Keratinocyte (primary cell): Measurements from ENCODE around the gene TSSC4. TPM values are rescaled to one million over a fixed set of nuclear protein-coding genes. Genes with fewer than 3 reads are reported as not detected.

Experiments
- DNase-seq: peaks from one replicate; pipeline ENCODE4 v3.0.0-alpha.2; 2011; ENCODE audit warnings: low read depth, missing footprints, low spot score
- FAIRE-seq: peaks from 2 replicates; lab custom pipeline; 2011; peaks lifted over from hg19 to GRCh38; lab: Jason Lieb, UNC
- H2AFZ ChIP-seq: 2 replicates; pipeline ENCODE4 v1.6.0; 2012; ENCODE audit warnings: low read length, control low read depth, inconsistent platforms; ENCODE audit not compliant: control insufficient read depth
- H3K27ac ChIP-seq: 2 replicates; pipeline ENCODE4 v1.5.1; 2011; ENCODE audit warnings: low read length; ENCODE audit not compliant: control insufficient read depth, insufficient read depth
- H3K27me3 ChIP-seq: 3 replicates; pipeline ENCODE4 v1.6.0; 2011; ENCODE audit warnings: low read length; ENCODE audit not compliant: control insufficient read depth, insufficient read depth; ENCODE audit errors: extremely low read depth
- H3K36me3 ChIP-seq, 2 experiments: 2 replicates in 1 of 2; 3 replicates in 1 of 2; pipeline ENCODE4 v1.5.1; 2011; ENCODE audit warnings: low read length in 2 of 2, mild to moderate bottlenecking in 1 of 2; ENCODE audit not compliant: control insufficient read depth in 2 of 2, insufficient read depth in 2 of 2; ENCODE audit errors: extremely low read depth in 1 of 2
- H3K4me1 ChIP-seq: 3 replicates; pipeline ENCODE4 v1.5.1; 2011; ENCODE audit warnings: low read length; ENCODE audit not compliant: control insufficient read depth, insufficient read depth; ENCODE audit errors: extremely low read depth
- H3K4me2 ChIP-seq: 3 replicates; pipeline ENCODE4 v1.6.0; 2011; ENCODE audit warnings: low read depth, low read length; ENCODE audit not compliant: control insufficient read depth, insufficient read depth; ENCODE audit errors: extremely low read depth
- H3K4me3 ChIP-seq, 3 experiments: fragments of 200-600 bp in 1 of 3; sonication (generic) in 1 of 3; 2 replicates in 2 of 3; 3 replicates in 1 of 3; pipeline ENCODE4 v1.5.1; 2011 to 2016; ENCODE audit warnings: low read length in 3 of 3, mild to moderate bottlenecking in 3 of 3, control low read depth in 2 of 3, inconsistent platforms in 1 of 3, low read depth in 1 of 3, mixed read lengths in 1 of 3, mixed run types in 1 of 3, moderate library complexity in 1 of 3; ENCODE audit not compliant: control insufficient read depth in 2 of 3, insufficient read depth in 2 of 3; ENCODE audit errors: extremely low read depth in 1 of 3
- H3K79me2 ChIP-seq: 2 replicates; pipeline ENCODE4 v1.6.0; 2012; ENCODE audit warnings: low read length; ENCODE audit not compliant: control insufficient read depth, insufficient read depth
- H3K9ac ChIP-seq: 3 replicates; pipeline ENCODE4 v1.6.0; 2011; ENCODE audit warnings: low read length; ENCODE audit not compliant: control insufficient read depth, insufficient read depth; ENCODE audit errors: extremely low read depth
- H3K9me1 ChIP-seq: 3 replicates; pipeline ENCODE4 v1.6.0; 2011; ENCODE audit warnings: low read length; ENCODE audit not compliant: control insufficient read depth, insufficient read depth; ENCODE audit errors: extremely low read depth
- H3K9me3 ChIP-seq: 2 replicates; pipeline ENCODE4 v1.5.1; 2012; ENCODE audit warnings: low read depth, low read length; ENCODE audit not compliant: control insufficient read depth
- H4K20me1 ChIP-seq: 3 replicates; pipeline ENCODE4 v1.6.0; 2011; ENCODE audit warnings: low read length; ENCODE audit not compliant: control insufficient read depth, insufficient read depth; ENCODE audit errors: extremely low read depth
- EZH2 ChIP-seq: IDR thresholded peaks from one replicate; pipeline ENCODE4 v1.6.1; 2012; ENCODE audit warnings: inconsistent platforms, mild to moderate bottlenecking, low read length, moderate library complexity
- dilution Hi-C: fragments of 300-500 bp; cut with MboI; formaldehyde crosslinking; loops from one replicate; pipeline ENCODE4 v1.7.0; 2020; ENCODE audit warnings: low sequenced_read_pairs; ENCODE audit not compliant: extremely low pct_ligation_motif_present
- polyA plus RNA-seq, 5 experiments: library from polyadenylated mRNA; depleted of rRNA in 3 of 5; stranded (reverse) in 3 of 5; stranded (forward) in 1 of 5; unstranded in 1 of 5; fragments of >200 nt; gene quantifications; 1 replicate in 1 of 5; 2 replicates in 3 of 5; 3 replicates in 1 of 5; pipeline versions ENCODE4 v1.2.1 to v1.2.3, GENCODE V29; 2011 to 2012; ENCODE audit warnings: missing spikeins in 2 of 5, low read depth in 1 of 5, low replicate concordance in 1 of 5
- TF ChIP-seq, protein P1 (sequence below), 3 experiments: IDR thresholded peaks in 1 of 3; conservative IDR thresholded peaks in 1 of 3; optimal IDR thresholded peaks in 1 of 3; 2 replicates in 2 of 3; 3 replicates in 1 of 3; pipeline versions ENCODE3 to v1.5.1; 2011; ENCODE audit warnings: low read length in 3 of 3, mild to moderate bottlenecking in 3 of 3, moderate library complexity in 2 of 3, control low read depth in 1 of 3, inconsistent platforms in 1 of 3; ENCODE audit not compliant: insufficient read depth in 2 of 3; ENCODE audit errors: extremely low read depth in 1 of 3

The TSSC4 gene
- polyA plus RNA-seq, 1 donor (not counting 4 experiments of a cell fraction or from before 2014, with no cell fraction given): 15.9 TPM

DNA sequence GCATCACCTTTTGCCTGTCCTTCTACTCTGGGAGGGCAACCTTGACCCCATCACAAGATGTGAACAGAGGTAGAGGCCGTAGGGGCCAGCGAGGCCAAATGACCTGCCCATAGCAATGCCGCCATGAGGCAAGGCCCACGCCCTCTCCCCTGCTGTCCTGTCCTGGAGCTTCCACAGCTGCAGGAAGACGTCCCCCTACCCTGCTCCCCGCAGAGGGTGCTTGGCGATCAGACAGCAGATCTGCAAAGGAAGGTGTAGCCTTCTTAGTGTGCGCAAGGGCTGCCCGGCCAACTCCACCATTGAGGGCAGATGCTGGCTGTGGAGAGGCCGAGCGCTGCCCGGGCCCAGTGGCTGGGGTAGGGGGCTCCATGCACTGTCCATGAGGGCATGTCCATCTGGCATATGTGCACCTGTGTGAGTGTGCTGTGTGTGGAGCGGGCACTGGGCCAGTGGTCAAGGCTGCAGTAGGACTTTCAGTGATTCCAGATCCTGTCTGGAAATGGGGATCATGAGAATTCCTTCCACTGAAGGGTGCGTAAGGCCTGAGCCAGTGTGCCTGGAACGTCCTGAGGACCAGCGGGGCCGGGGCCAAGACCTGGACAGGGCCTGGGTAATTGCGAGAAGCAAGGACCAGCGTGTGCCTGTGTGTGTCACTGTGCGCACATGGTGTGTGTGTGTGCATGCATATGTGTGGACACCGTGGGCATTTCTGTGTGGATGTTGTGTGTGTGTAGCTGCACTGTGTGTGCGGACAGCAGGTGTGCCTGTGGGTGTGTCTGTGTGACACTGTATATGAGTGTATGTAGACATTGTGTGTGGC lies 32.8 kb downstream of the TSSC4 start:
- no peak overlapping the region for H3K27ac ChIP-seq
- FAIRE-seq: no peak
- H3K4me1 ChIP-seq: no peaks in the 10 kb centered on the region
- no peaks in the 10 kb centered on the region for H4K20me1 ChIP-seq
- TF ChIP-seq, protein P1, sequence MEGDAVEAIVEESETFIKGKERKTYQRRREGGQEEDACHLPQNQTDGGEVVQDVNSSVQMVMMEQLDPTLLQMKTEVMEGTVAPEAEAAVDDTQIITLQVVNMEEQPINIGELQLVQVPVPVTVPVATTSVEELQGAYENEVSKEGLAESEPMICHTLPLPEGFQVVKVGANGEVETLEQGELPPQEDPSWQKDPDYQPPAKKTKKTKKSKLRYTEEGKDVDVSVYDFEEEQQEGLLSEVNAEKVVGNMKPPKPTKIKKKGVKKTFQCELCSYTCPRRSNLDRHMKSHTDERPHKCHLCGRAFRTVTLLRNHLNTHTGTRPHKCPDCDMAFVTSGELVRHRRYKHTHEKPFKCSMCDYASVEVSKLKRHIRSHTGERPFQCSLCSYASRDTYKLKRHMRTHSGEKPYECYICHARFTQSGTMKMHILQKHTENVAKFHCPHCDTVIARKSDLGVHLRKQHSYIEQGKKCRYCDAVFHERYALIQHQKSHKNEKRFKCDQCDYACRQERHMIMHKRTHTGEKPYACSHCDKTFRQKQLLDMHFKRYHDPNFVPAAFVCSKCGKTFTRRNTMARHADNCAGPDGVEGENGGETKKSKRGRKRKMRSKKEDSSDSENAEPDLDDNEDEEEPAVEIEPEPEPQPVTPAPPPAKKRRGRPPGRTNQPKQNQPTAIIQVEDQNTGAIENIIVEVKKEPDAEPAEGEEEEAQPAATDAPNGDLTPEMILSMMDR (optimal IDR thresholded peaks at IDR 0.05 in 1 of 3, IDR thresholded peaks at IDR 0.05 in 1 of 3, conservative IDR thresholded peaks at IDR 0.05 in 1 of 3; ENCODE audit: extremely low read depth in 1 of 3, insufficient read depth in 2 of 3, low read length in 3 of 3): no peak
- TF ChIP-seq EZH2: no peak
- no peak overlapping the region for H3K9ac ChIP-seq
- no peak overlapping the region for H3K4me2 ChIP-seq
- no peaks in the 10 kb centered on the region for H3K27me3 ChIP-seq
- H3K36me3 ChIP-seq: no peaks in the 10 kb centered on the region
- dilution Hi-C loops: no loop called here
- no peak overlapping the region for H3K4me3 ChIP-seq
- H3K79me2 ChIP-seq: no peaks in the 10 kb centered on the region
- no peaks in the 10 kb centered on the region for H3K9me3 ChIP-seq
- no peak overlapping the region for H2AFZ ChIP-seq
- H3K9me1 ChIP-seq: no peaks in the 10 kb centered on the region
- no peak for DNase-seq

DNA sequence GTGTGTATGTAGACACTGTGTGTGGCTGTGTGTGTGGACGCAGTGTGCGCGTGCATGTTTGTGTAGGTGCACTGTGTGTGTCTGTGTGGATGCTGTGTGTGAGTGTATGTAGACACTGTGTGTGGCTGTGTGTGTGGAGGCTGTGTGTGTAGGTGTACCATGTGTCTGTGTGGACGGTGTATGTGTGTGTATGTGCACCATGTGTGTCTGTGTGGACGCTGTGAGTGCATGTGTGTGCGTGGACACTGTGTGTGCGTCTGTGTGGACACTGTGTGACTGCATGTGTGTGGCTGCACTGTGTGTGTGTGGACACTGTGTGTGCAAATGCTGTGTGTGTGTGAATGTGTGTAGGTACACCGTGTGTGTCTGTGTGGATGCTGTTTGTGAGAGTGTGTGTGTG lies 33.5 kb downstream of the TSSC4 start:
- Histone ChIP-seq H3K79me2 (no peaks in the 10 kb centered on the region), H3K36me3 (no peaks in the 10 kb centered on the region), H4K20me1 (no peaks in the 10 kb centered on the region), H3K4me3 (no peak overlapping the region), H3K9me1 (no peaks in the 10 kb centered on the region), H3K9ac (no peak overlapping the region), H2AFZ (no peak overlapping the region), H3K9me3 (no peaks in the 10 kb centered on the region), H3K4me1 (no peaks in the 10 kb centered on the region), H3K27me3 (no peaks in the 10 kb centered on the region), H3K27ac (no peak overlapping the region), H3K4me2 (no peak overlapping the region)
- FAIRE-seq: no peak
- dilution Hi-C loops: no loop called here
- TF ChIP-seq, protein P1 (optimal IDR thresholded peaks at IDR 0.05 in 1 of 3, IDR thresholded peaks at IDR 0.05 in 1 of 3, conservative IDR thresholded peaks at IDR 0.05 in 1 of 3; ENCODE audit: extremely low read depth in 1 of 3, insufficient read depth in 2 of 3, low read length in 3 of 3): no peak
- no peak for TF ChIP-seq EZH2
- no peak for DNase-seq
